BLaER1 (cell line): ENCODE data around the gene ANKS1A.

Experiments
- H3K27ac ChIP-seq: shearing (Covaris generic); formaldehyde crosslinking; 2 replicates; pipeline ENCODE4 v1.8.1; 2022
- H3K27me3 ChIP-seq: shearing (Covaris generic); formaldehyde crosslinking; 2 replicates; pipeline ENCODE4 v1.8.1; 2022
- H3K36me3 ChIP-seq: shearing (Covaris generic); formaldehyde crosslinking; 2 replicates; pipeline ENCODE4 v1.8.1; 2022
- H3K4me1 ChIP-seq: shearing (Covaris generic); formaldehyde crosslinking; 2 replicates; pipeline ENCODE4 v1.8.1; 2022
- H3K4me2 ChIP-seq: shearing (Covaris generic); formaldehyde crosslinking; 2 replicates; pipeline ENCODE4 v1.8.1; 2022
- H3K4me3 ChIP-seq: shearing (Covaris generic); formaldehyde crosslinking; 2 replicates; pipeline ENCODE4 v1.8.1; 2022
- H3K9ac ChIP-seq: shearing (Covaris generic); formaldehyde crosslinking; 2 replicates; pipeline ENCODE4 v1.8.1; 2022
- H3K9me3 ChIP-seq: shearing (Covaris generic); formaldehyde crosslinking; 2 replicates; pipeline ENCODE4 v1.8.1; 2022
- H4K20me1 ChIP-seq: shearing (Covaris generic); formaldehyde crosslinking; 2 replicates; pipeline ENCODE4 v1.8.1; 2022
- Cebpa-rat ChIP-seq: shearing (Covaris generic); IDR thresholded peaks from 2 replicates; pipeline ENCODE4 v1.8.1; 2022

Gene ANKS1A

GRCh38 chr6:35069262-35069661, 180.2 kb downstream of the ANKS1A start:
- Histone ChIP-seq H3K4me1 (peaks cover 7% of the 10 kb centered on the region), H3K4me2 (no peak overlapping the region), H3K4me3 (no peak overlapping the region), H3K9me3 (no peaks in the 10 kb centered on the region), H3K9ac (no peak overlapping the region), H3K36me3 (peaks cover 51% of the 10 kb centered on the region), H3K27me3 (no peaks in the 10 kb centered on the region), H4K20me1 (no peaks in the 10 kb centered on the region), H3K27ac (no peak overlapping the region)
- no peak for TF ChIP-seq Cebpa-rat

GRCh38 chr6:35070111-35070510, 181.1 kb downstream of the ANKS1A start:
- peaks cover 52% of the 10 kb centered on the region for H3K36me3 ChIP-seq
- TF ChIP-seq Cebpa-rat, result no peak

GRCh38 chr6:35071347-35071994, 182.4 kb downstream of the ANKS1A start:
- no peak for TF ChIP-seq Cebpa-rat
- Histone ChIP-seq H3K9ac (no peak overlapping the region), H3K4me3 (no peak overlapping the region), H3K27me3 (no peaks in the 10 kb centered on the region), H3K4me2 (no peak overlapping the region), H3K36me3 (peaks cover 39% of the 10 kb centered on the region; the same call in 1 of the 2 replicates), H3K4me1 (0 out of 2 replicates have a peak, but pooled peaks cover 4% of the 10 kb centered on the region), H4K20me1 (no peaks in the 10 kb centered on the region), H3K9me3 (no peaks in the 10 kb centered on the region), H3K27ac (no peak overlapping the region)

More at GRCh38 chr6:35070111-35070510, 181.1 kb downstream of the ANKS1A start:
- Histone ChIP-seq H3K9ac (no peak overlapping the region), H3K27me3 (no peaks in the 10 kb centered on the region), H4K20me1 (no peaks in the 10 kb centered on the region), H3K4me1 (0 out of 2 replicates have a peak, but pooled peaks cover 4% of the 10 kb centered on the region), H3K9me3 (no peaks in the 10 kb centered on the region), H3K4me3 (no peak overlapping the region), H3K27ac (no peak overlapping the region), H3K4me2 (no peak overlapping the region)

- no peak overlapping the region for H3K4me2 ChIP-seq
- no peak for TF ChIP-seq Cebpa-rat
- no peak overlapping the region for H3K9ac ChIP-seq
- H3K27ac ChIP-seq, result no peak overlapping the region
- 0 out of 2 replicates have a peak, but pooled peaks cover 4% of the 10 kb centered on the region for H3K4me1 ChIP-seq
- H3K9me3 ChIP-seq, result no peaks in the 10 kb centered on the region
- peaks cover 40% of the 10 kb centered on the region; the same call in 1 of the 2 replicates for H3K36me3 ChIP-seq
- no peaks in the 10 kb centered on the region for H4K20me1 ChIP-seq
- H3K27me3 ChIP-seq, result no peaks in the 10 kb centered on the region
- no peak overlapping the region for H3K4me3 ChIP-seq
Observed at GRCh38 chr6:35072051-35072697, 183.1 kb downstream of the ANKS1A start.

GRCh38 chr6:35072698-35073055, 183.6 kb downstream of the ANKS1A start:
- Histone ChIP-seq H4K20me1 (no peaks in the 10 kb centered on the region), H3K9ac (no peak overlapping the region), H3K4me2 (no peak overlapping the region), H3K9me3 (no peaks in the 10 kb centered on the region), H3K4me3 (no peak overlapping the region), H3K27ac (no peak overlapping the region), H3K4me1 (0 out of 2 replicates have a peak, but pooled peaks cover 4% of the 10 kb centered on the region), H3K36me3 (peaks cover 43% of the 10 kb centered on the region; the same call in 1 of the 2 replicates), H3K27me3 (no peaks in the 10 kb centered on the region)
- no peak for TF ChIP-seq Cebpa-rat

- Histone ChIP-seq H3K4me3 (no peak overlapping the region), H3K9ac (no peak overlapping the region), H3K36me3 (peaks cover 48% of the 10 kb centered on the region), H3K27me3 (no peaks in the 10 kb centered on the region), H3K27ac (no peak overlapping the region), H4K20me1 (no peaks in the 10 kb centered on the region), H3K9me3 (no peaks in the 10 kb centered on the region), H3K4me2 (no peak overlapping the region), H3K4me1 (0 out of 2 replicates have a peak, but pooled peaks cover 4% of the 10 kb centered on the region)
- no peak for TF ChIP-seq Cebpa-rat
Observed at GRCh38 chr6:35073211-35073610, 184.2 kb downstream of the ANKS1A start.

GRCh38 chr6:35073766-35074471, 184.9 kb downstream of the ANKS1A start:
- H3K4me2 ChIP-seq, result no peak overlapping the region
- no peak overlapping the region for H3K4me3 ChIP-seq
- peaks cover 55% of the 10 kb centered on the region for H3K36me3 ChIP-seq

GRCh38 chr6:35076997-35077712, 188.1 kb downstream of the ANKS1A start:
- no peaks in the 10 kb centered on the region for H3K27me3 ChIP-seq
- H3K36me3 ChIP-seq, result peaks cover 66% of the 10 kb centered on the region
- no peak overlapping the region for H3K27ac ChIP-seq
- no peak overlapping the region for H3K4me2 ChIP-seq
- H3K4me1 ChIP-seq, result peaks cover 19% of the 10 kb centered on the region
- no peaks in the 10 kb centered on the region for H3K9me3 ChIP-seq
- no peak overlapping the region for H3K4me3 ChIP-seq
- no peak for TF ChIP-seq Cebpa-rat
- no peak overlapping the region for H3K9ac ChIP-seq
- no peaks in the 10 kb centered on the region for H4K20me1 ChIP-seq

More at GRCh38 chr6:35073766-35074471, 184.9 kb downstream of the ANKS1A start:
- no peak for TF ChIP-seq Cebpa-rat
- Histone ChIP-seq H3K9ac (no peak overlapping the region), H3K4me1 (0 out of 2 replicates have a peak, but pooled peaks cover 4% of the 10 kb centered on the region), H3K9me3 (no peaks in the 10 kb centered on the region), H3K27me3 (no peaks in the 10 kb centered on the region), H4K20me1 (no peaks in the 10 kb centered on the region), H3K27ac (no peak overlapping the region)

- Histone ChIP-seq H3K27me3 (no peaks in the 10 kb centered on the region), H3K36me3 (peaks cover 66% of the 10 kb centered on the region), H3K9ac (no peak overlapping the region), H3K27ac (no peak overlapping the region), H3K4me3 (no peak overlapping the region), H3K4me2 (no peak overlapping the region), H3K4me1 (peaks cover 24% of the 10 kb centered on the region), H3K9me3 (no peaks in the 10 kb centered on the region), H4K20me1 (no peaks in the 10 kb centered on the region)
- TF ChIP-seq Cebpa-rat, result no peak
Observed at GRCh38 chr6:35077713-35078105, 188.7 kb downstream of the ANKS1A start.
